GM18505 (cell line): Measurements from ENCODE around the gene TMPRSS3.

Experiments used
- ATAC-seq: cut with Tn5 transposase; IDR thresholded peaks from one replicate; pipeline ENCODE4 v1.9.1; 2021; ENCODE audit not compliant: unreplicated experiment
- POLR2A ChIP-seq: IDR thresholded peaks from 4 replicates; pipeline ENCODE4 v1.6.1; 2011; ENCODE audit warnings: borderline replicate concordance; ENCODE audit not compliant: insufficient read depth, insufficient read length; ENCODE audit errors: extremely low read depth

The TMPRSS3 gene

DNA sequence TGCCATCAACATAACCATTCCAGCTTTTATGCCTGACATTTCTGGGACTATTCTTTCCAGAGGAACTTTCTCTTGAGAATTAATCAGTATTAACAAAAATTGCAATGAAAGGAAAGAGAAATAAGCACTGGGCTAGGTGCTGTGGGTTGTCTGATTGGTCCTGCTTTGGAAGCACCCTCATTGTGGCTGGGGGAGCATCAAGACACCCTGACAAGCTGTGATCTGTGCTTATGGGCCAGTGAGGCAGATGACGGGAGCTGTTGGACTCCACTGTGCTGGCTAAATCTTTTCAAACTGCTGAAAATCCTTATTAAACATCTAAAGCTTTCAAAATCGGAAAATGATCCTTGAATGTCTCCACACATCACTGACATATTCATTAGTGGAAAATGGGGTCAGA lies 27.8 kb upstream of the TMPRSS3 start:
- no peak for TF ChIP-seq POLR2A
- ATAC-seq = no peak

DNA sequence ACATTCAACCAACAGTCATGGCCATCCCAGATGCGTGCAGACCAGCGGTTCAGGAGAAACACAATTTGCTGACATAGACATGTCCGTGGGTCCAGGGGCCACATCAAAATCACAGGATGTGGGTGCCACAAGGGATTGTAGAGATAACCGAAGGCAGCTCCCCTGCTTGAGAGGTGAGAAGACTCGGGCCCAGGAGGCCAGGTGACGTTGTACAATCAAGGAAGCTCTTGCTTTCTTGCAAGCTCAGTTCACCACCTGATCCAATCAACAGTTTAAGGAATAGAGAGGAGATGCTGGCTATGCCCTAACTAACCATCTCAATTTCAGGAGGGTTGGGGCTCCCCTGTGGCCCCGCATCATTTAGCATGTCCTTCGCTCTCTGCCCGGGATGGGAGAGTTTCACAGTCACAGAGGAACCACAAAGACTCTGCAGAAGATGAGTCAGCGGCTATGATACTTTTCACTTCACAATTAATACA lies 27.4 kb upstream of the TMPRSS3 start:
- ATAC-seq = peak; percentile 52
- TF ChIP-seq POLR2A = no peak

DNA sequence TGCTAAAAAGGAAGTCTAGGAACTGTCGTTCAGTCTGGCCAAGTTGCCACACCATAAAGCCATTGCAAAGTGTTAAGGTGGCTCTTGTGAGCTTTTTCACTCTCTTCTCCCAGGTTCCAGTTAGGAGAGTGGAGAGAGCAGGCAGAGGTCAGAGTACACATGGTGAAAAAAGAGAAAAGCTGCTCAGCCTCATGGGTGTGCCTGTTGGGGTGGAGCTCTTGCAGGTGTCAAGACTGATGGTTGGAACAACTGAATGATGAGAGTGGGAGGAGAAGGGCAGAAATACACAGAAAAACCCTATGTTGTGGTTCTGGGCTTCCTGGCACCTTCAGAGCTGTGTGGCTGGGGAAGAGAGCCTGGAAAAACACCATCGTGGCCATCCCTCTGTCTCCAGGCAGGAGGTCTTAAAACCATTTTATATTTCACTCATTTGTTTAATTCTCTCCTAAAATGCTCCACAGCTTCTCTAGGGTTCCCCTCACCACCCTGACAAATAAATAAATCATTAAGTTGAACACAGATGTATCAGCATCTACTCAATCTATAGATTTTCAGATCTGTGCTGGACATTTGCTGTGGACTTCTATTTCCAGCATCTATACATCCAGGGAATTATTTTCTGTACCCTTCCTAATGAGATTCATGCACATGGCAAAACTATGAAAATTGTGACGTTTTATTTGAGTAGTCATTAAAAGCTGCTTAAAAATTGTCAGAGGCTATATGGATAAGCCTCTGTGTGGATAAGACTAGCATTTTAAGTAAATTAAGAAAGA lies 25.4 kb upstream of the TMPRSS3 start:
- TF ChIP-seq POLR2A = no peak
- no peak for ATAC-seq

DNA sequence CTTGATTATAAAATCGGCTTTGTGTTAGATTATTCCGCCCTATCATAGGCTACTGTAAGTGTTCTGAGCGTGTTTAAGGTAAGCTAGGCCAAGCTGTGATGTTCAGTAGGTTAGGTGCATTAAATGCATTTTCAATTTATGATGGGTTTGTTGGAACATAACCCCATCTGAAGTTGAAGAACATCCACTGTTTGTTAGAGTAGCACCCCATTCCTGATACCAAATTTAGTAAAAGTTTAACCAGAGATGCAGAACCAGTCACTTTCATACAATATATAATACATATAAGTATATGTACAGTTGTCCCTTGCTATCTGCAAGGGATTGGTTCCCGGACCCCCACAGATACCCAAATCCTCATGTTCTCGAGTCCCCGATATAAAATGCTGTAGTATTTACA lies 24.0 kb upstream of the TMPRSS3 start:
- ATAC-seq = no peak
- no peak for TF ChIP-seq POLR2A

DNA sequence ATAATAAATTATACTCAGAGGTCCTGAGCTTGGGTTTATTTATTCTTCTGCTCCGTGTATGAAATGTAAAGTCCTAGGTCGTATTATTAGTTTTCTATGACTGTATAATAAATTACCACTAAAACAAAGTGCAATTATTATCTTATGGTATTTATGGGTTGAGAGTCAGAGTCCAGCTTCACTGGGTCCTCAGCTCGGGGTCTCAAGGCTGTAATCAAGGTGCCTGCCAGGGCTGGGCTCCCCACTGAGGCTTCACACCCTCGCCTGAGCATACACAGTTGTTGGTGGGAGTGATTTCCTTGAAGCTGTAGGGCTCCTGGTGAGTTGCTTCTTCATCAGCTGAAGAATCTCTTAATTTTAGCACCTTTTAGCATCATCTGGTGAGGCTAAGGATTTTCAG lies 23.0 kb upstream of the TMPRSS3 start:
- TF ChIP-seq POLR2A = no peak
- ATAC-seq = no peak

DNA sequence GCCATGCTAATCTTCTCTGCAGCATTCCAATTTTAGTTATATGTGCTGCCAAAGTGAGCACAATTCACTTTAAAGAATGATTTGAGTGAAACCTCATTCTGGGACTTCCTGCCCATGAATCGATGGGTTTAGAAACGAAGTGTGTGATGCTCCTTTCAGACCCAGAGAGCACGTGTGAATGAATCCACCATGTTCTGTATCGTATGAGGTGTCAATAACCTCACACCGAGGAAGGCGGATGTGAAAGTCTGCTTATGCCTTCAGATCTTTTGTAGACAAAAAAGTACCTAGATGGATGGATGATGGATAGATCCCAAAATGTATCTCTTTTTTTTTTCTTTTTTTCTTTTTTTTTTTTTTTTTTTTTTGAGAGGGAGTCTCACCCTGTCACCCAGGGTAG lies 21.7 kb upstream of the TMPRSS3 start:
- no peak for TF ChIP-seq POLR2A
- no peak for ATAC-seq

DNA sequence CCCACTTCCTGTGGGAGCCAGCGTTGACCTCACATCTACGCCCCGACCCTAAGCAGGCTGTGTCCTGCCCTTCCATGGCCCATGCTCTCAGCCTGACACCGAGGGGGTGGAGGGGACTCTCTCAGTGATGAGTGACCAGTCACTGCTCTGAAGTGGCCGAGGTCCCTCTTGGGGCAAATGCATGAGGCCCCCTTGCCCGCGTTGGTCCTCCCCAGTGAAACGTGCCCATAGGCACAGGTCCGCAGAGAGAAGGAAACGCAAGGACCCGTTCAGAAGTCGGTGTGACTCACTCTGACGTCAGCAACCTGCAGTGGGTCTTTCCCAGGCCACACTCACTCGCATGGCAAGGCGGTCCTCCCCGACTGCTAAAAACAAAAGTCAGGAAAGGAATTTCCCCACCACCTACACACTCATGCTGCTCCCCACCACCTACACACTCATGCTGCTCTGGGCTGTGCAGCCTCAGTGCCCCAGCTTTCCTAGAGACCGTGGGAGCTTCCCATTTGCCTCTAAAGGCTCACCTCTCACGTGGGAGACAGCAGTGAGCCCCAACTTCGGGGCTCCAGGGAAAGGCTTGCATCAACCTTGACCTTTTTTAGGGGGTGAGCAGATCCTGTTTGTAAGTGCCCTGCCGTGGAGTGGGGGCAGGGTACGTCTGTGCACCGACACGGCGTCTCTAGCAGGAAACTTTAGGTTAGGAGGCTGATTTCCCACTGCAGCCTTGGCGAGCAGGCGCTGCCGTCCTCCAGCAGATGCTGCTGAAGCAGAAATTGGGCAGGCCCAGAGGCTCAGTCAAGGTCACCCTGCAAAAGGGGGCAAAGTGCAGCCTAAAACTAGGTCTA lies 19.3 kb upstream of the TMPRSS3 start:
- peak; percentile 25 for TF ChIP-seq POLR2A
- ATAC-seq = peak; percentile 68

DNA sequence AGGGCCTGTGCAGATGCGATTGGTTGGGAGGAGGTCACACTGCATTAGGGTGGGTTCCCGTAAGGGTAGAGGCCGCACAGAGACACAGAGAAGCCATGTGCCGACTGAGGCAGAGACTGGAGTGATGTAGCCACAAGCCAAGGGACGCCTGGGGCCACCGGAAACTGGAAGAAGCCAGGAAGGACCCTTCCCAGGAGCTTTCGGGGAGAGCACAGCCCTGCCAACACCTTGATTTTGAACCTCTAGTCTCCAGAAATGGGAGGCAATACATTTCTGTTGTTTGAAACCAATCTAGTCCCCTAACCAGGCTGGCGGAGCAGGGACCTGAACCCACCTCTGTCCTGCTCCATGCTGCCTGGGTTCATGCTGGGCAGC lies 18.7 kb upstream of the TMPRSS3 start:
- no peak for ATAC-seq

DNA sequence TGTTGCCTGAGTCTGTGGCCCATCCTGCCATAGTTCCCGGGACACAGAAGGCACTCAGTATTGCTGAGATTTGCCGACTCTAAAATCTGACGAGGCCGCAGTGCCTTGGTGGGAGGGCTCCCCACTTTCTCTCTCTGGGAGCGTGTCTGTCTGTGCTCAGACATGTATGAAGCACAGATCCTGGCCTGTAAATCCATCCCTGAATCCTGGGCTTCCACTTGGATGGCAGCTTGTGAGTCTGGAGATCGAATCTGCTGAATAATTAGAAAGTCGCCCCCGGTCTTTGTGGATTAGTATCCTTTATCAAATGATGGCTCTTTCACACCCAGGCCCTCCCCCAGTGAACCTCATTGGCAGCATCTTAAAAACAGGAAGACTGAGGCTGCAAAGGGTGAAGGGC lies 18.2 kb upstream of the TMPRSS3 start:
- no peak for ATAC-seq
- TF ChIP-seq POLR2A = no peak

More for the DNA sequence above, 18.7 kb upstream of the TMPRSS3 start:
- no peak for TF ChIP-seq POLR2A

DNA sequence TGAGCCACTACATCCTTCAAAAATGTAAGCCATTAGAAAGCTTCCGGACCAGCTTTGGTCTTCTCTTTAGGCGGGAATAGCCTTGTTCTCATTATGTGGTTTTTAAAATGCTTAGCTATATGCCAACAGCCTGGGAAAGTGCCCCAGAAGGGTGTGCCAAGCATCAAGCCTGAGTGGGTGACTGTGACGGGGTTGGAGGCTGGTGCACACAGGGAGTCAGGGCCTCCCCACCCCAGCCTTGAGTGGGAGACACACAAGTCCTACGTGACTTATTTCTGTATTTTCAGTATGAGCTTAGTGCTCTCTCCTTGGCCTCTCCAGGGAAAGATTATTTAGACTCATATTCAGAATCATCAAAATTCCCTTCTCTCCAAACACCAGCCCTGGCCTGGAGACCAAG lies 17.6 kb upstream of the TMPRSS3 start:
- ATAC-seq = no peak
- TF ChIP-seq POLR2A = no peak

DNA sequence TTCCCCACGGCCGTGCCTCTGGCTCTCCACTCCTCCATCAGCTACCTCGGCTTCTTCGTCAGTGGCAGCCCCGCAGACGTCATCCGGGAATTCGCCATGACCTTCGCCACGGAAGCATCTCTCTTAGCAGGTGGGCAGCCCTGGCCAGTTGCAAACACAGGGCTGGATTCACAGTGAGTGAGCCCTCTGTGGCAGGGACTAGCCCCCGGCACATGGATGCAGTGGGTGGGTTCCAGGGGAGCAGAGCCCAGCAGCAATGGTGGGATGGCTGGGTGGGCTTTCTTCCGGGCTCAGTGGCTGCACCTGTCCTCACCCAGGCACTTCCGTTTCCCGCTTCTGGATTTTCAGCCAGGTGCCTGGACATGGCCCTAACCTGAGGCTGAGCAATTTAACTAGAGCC lies 17.2 kb upstream of the TMPRSS3 start:
- no peak for ATAC-seq
- TF ChIP-seq POLR2A = no peak

DNA sequence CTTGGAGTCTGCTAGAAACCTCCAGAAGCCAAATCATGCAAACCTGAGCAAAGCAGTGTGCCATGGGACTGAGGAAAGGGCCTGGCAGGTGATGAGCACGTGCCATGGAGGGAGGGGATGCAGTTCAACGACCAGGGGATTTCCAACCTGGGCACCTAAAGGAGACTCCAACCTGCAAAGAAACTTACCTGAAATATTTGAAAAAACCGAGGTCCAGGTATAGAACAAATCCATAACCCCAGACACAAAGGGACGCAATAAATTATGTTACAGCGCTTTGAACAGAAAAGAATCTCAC lies 16.7 kb upstream of the TMPRSS3 start:
- no peak for ATAC-seq
- TF ChIP-seq POLR2A = no peak

DNA sequence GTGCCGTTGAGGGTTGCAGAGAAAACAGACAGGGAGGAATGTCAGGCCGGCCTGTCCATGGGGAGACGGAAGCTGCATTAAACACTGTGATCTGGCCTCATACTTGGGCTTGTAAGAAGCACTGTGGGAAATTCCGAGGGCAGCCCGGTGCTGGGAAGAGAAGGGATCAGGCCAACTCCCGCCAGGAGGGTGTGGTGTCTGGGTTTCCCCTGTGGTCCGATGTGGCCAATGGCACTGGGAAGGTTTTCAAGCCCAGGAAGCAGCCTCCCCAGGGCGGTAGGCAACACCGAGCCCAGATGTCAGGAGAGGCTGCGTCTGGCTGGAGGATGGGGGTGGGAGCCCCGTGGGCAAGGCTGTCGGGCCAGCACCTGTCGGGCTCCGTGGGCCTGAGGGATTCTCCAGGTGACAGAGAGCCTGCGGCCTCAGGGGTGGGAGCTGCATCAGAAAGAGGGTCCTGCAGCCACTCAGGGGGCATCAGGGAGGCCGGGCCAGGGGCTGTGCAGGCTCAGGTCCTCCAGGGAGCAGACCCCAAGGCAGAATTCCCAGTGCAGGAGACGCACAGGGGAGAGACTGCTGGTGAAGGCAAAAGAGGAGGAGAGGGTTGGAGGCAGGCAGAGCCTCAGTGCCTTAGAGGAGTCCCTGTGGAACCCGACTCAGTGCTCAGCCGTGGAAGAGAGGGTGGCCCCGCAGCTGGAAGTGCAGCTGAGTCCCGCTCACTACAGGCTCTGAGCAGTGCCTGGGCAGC lies 16.2 kb upstream of the TMPRSS3 start:
- TF ChIP-seq POLR2A = no peak
- no peak for ATAC-seq
